Activated T-helper 1 cell treated with anti-CD3 and anti-CD28 coated beads, Interleukin-2, amount 50 U/mL, for 16 hours (primary cell): ENCODE data around the gene ARHGEF10L.

Source experiments
- DNase-seq, 2 donors: peaks; one replicate each; pipeline ENCODE4 v3.0.0-alpha.2; 2020; ENCODE audit warnings: low read depth in 1 of 2, low spot score in 1 of 2

ARHGEF10L gene

GRCh38 chr1:17523321-17524041 lies 16.0 kb upstream of the ARHGEF10L start:
- DNase-seq, result no peak

DNA sequence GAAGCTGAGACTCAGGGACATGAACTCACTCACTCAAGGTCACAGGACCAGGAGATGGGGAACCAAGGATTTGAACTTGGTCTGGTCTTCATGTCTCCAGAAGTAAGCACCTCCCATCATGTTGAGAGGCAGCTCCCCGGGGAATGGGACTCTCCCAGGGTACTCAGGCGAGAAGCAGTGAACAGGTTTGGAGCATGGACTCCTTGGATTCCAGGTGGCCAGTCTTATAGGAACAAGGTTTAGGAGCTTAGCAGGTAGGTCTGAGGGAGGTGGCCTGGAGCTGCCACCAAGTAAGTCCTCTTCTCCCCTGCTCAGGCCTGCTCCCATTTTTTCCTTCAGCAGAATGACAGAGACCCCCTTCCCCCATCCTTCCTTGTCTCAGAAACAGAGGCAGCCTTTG lies 14.9 kb upstream of the ARHGEF10L start:
- no peak for DNase-seq

GRCh38 chr1:17525996-17526686 lies 13.4 kb upstream of the ARHGEF10L start:
- no peak for DNase-seq

DNA sequence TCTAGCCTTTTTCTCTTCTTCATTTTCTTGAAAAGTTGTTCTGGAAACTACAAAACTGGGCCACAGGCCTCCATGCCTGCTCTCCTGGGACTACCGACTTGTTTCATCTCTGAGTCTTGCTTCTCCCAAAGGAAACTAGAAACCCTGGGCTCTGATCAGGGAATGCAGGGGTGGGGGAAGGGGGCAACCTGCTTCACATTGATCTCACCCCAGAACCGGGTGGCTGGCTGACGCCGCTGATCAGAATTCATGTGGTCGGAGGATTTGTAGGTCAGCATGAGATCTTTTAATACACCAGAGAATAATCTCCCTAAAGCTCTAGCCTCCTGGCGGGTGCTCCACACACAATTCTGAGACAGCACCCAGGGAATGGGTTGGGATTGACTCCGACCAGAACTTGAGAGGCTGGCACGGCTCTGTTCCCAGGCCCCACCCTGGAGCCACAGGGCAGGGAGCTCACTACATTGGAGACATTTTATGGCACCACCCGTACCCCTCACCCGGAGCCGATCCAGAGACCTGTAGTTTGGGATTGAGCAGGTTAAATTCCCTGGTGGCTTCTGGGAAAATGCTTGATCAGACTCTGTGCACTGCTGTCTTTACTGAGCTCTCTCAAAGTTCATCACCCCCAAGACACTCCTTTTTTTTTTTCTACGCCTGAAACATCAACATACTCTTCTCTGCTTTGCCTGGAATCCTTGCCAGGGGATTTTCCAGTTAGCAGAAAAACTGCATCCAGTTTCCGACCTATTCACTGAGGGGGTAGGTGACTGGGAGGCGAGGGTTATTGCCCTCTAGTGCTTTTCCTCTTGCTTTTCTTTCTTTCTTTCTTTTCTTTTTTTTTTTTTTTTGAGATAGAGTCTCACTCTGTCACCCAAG lies 12.2 kb upstream of the ARHGEF10L start:
- DNase-seq, result no peak

DNA sequence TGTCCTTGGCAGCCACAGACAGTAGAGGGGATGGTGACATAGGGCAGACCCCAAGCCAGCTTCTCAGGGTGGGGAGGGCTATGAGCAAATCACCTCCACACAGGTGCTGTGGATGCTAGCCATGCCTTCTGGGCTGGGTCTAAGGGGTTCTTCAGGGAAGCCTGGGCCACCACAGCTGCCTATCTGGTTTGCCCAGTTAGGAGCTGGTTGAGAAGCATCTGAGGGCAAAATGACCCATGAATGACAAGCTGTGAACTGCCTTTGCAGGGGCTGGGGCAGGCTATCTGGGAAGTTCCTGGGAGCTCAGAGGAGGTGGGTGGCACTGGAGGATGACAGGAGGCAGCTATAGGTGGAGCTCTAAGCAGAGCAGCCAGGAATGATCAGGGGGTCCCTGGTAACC lies 10.1 kb upstream of the ARHGEF10L start:
- no peak for DNase-seq

DNA sequence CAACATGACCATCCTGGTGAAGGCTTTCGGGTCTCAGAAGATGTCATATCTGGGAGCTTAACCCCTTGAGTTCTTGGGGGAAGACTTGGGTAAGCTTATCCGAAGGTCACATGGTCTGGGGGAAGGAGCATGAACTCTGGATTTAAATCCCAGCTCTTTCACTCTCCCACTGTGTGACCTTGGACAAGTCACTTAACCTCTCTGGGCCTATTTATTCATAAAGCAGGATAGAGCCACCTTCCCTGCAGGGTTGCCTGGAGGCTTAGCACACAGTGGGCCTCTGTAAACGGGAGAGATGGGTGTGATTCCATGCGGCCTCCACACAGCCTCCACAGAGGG lies 8.2 kb upstream of the ARHGEF10L start:
- DNase-seq, result no peak

- DNase-seq, result no peak
Observed at GRCh38 chr1:17531682-17532487, 7.6 kb upstream of the ARHGEF10L start.

DNA sequence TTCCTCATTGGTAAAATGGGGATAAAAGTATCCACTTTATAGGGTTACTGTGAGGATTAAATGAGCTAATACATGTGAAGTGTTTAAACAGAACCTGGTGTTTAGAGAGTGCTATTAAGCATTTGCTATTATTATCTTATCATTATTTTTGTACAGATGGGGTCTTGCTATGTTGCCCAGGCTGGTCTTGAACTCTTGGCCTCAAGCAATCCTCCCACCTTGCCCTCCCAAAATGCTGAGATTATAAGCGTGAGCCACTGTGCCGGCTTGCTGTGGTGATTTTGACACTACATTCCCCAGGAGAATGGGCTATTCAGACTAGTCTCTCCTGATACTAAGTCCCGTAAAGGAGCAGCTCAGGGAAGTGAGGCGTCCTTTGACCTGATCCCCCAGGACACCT lies 6.3 kb upstream of the ARHGEF10L start:
- no peak for DNase-seq

DNA sequence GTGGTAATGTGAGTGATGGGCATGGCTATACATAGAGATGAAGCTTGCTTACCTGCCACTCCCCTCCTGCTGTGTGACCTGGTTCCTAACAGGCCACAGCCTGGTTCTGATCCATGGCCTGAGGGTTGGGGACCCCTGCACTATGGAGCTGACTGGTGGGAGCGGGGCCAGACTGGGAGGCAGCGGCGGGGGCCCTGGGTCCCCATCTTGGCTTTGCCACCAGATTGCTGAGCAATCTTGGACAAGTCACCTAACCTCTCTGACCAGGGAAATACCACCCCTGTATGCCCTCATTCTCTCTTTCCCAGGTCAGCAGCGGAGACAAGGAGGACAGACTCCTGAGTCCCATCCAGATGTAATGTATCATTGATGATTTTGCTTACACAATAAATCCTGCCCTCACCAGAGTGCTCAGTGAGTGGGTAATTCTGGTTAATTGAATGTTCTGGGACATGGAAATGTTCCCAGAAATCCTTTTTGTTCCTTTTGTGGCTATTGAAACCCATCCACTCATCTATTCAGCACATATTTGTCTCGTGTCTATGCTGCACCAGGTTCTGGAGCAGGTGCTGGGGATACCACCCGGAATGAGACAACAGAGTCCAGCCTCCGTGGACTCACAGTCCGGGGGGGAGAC lies 4.1 kb upstream of the ARHGEF10L start:
- no peak for DNase-seq

- DNase-seq, result no peak
Observed at GRCh38 chr1:17538010-17538409, 1.5 kb upstream of the ARHGEF10L start.

GRCh38 chr1:17538428-17539117 lies 925 bp upstream of the ARHGEF10L start:
- no peak for DNase-seq

- DNase-seq, result no peak
Observed at GRCh38 chr1:17539118-17539476, 401 bp upstream of the ARHGEF10L start.

GRCh38 chr1:17540255-17541001 lies 930 bp downstream of the ARHGEF10L start:
- DNase-seq, result no peak

DNA sequence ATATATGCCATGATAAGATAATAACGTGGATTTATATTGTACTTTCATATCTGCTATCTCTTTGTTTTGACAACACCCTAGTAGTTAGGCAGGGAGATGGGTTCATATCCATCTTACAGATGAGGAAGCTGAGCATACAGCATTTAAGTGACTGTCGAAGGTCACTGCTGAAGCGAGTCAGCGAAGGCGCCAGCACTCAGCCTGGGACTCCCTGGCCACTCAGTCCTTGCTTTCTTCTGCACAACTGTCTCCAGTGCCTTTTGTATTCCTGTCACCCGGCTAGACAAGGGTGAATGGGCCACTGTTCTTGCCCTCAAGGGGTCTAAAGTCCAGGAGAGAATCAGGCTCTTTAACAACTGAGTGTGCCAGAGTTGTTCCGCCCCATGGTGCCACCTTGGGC lies 3.1 kb downstream of the ARHGEF10L start:
- no peak for DNase-seq

GRCh38 chr1:17544776-17545350 lies 5.4 kb downstream of the ARHGEF10L start:
- DNase-seq, result no peak

- no peak for DNase-seq
Observed at GRCh38 chr1:17545356-17545755, 5.9 kb downstream of the ARHGEF10L start.

- DNase-seq, result no peak
Observed at GRCh38 chr1:17546946-17547670, 7.6 kb downstream of the ARHGEF10L start.

- DNase-seq, result no peak
Observed at GRCh38 chr1:17549384-17549783, 9.9 kb downstream of the ARHGEF10L start.
